Ectodermal cell (in vitro differentiated cells): ENCODE measurements around the gene TIPARP.

Source experiments
- H3K27ac ChIP-seq: 2 replicates; pipeline ENCODE4 v1.7.0; 2013; ENCODE audit warnings: mild to moderate bottlenecking, low read depth, low read length; ENCODE audit not compliant: insufficient read depth, poor library complexity, severe bottlenecking
- H3K27me3 ChIP-seq: 2 replicates; pipeline ENCODE4 v1.7.0; 2013; ENCODE audit warnings: mild to moderate bottlenecking, low read length; ENCODE audit not compliant: insufficient read depth, control insufficient read depth, poor library complexity, severe bottlenecking
- H3K36me3 ChIP-seq: one replicate; pipeline ENCODE4 v1.7.0; 2013; ENCODE audit warnings: low read length; ENCODE audit not compliant: control insufficient read depth, insufficient read depth
- H3K4me1 ChIP-seq: one replicate; pipeline ENCODE4 v1.7.0; 2013; ENCODE audit warnings: low read length; ENCODE audit not compliant: control insufficient read depth, insufficient read depth
- H3K4me3 ChIP-seq: 2 replicates; pipeline ENCODE4 v1.7.0; 2013; ENCODE audit warnings: low read depth, low read length, control low read depth; ENCODE audit not compliant: insufficient read depth
- H3K9me3 ChIP-seq: 2 replicates; pipeline ENCODE4 v1.7.0; 2013; ENCODE audit warnings: mild to moderate bottlenecking, low read length, moderate library complexity; ENCODE audit not compliant: control insufficient read depth
- WGBS, 2 experiments: methylation state at CpG; one replicate each; pipeline ENCODE4 v1.1.7; 2013; ENCODE audit warnings: missing lambda C conversion rate in 2 of 2; 5-methylcytosine and 5-hydroxymethylcytosine counted together

The TIPARP gene

DNA sequence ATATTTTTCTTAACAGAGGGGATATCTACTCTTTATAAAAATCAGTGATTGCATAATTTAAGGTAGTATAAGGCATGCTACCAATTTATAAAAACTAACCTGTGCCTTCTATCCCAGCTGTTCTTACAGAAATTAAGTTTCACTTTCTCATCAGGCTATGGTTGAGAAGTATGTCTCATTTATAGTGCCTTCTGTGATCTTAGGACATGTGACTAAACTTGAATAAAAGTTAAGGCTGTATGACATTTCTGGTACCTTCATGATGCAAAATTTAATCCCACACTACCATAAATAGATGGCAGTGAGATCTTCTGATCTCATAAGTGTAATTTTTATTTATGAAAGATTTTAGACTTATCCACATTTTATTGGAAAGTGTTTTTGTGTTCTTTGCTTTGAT is 12.6 kb downstream of the TIPARP start:
- peaks cover 3% of the 10 kb centered on the region for H3K4me1 ChIP-seq
- H3K4me3 ChIP-seq = no peak overlapping the region
- H3K27me3 ChIP-seq = no peaks in the 10 kb centered on the region
- no peaks in the 10 kb centered on the region for H3K36me3 ChIP-seq
- no peaks in the 10 kb centered on the region for H3K9me3 ChIP-seq
- no peak overlapping the region for H3K27ac ChIP-seq

DNA sequence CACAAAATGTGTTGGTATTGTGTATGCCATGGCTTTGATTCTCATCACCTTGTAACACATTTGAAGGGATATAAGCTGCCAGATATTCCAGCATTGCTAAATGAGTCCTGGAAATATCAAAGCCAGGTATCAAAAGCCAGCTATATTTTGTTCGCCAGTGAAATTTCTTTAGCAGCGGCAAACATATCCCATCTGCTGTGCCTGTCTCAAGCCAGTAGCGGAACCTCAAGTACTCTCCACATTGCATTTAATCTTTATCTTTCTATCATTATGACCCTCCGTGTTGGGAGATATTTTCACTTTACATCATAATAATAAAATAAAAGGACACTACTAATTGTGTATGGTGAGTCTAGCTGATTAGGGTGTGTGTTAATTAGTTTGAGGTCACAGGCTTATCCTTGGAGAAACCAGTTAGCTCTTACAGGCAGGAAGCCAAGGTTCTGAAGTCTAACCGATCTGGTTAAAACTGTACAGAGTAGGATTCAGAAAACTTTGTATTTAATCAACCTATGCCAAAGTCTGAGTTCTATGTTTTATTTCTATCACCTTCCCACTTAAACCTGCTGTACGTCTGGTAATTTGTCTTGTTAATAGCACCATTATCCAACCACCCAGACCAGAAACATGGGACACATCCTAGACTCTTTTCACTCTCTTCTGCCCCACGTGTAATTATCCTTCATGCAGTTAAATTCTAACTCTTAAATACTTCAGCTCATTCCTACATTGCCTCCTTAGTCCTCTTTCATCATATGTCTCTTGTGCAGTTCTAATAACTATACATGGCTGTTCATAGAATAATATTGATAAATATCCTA is 14.5 kb downstream of the TIPARP start:
- H3K27me3 ChIP-seq = no peaks in the 10 kb centered on the region
- no peak overlapping the region for H3K4me3 ChIP-seq
- H3K9me3 ChIP-seq = no peaks in the 10 kb centered on the region
- H3K27ac ChIP-seq = no peak overlapping the region
- peaks cover 3% of the 10 kb centered on the region for H3K4me1 ChIP-seq
- WGBS, 2 experiments = 95 to 97% methylated on average over 6 to 7 of the region's 7 CpGs
- H3K36me3 ChIP-seq = no peaks in the 10 kb centered on the region

DNA sequence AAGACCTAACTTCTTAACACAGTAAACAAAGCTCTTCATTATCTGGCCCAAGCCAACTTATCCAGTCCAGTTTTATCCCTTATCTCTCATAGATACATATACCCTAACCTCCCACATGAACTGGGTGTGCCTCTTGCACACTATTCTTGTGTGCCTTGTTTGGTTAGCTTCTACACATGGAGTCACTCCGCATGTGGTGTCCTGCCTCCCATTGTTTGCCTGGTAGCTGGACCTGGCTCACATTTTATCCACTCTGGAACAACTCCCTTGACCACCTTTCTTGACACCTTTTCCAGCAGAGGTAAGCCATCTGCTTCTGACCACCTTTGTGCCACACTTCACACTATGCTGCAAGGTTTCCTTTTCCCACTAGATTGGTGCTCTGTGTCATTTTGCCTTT is 15.2 kb downstream of the TIPARP start:
- H3K4me3 ChIP-seq = no peak overlapping the region
- no peaks in the 10 kb centered on the region for H3K36me3 ChIP-seq
- 0 to 1% methylated on average over 1 of the region's 1 CpG for WGBS, 2 experiments
- peaks cover 3% of the 10 kb centered on the region for H3K4me1 ChIP-seq
- no peak overlapping the region for H3K27ac ChIP-seq
- H3K9me3 ChIP-seq = no peaks in the 10 kb centered on the region
- no peaks in the 10 kb centered on the region for H3K27me3 ChIP-seq

- H3K4me3 ChIP-seq = no peak overlapping the region
- 57% methylated on average over 1 of the region's 1 CpG; no CpG with 5 or more reads in 1 of the 2 experiments for WGBS, 2 experiments
These were observed 17.5 kb downstream of the TIPARP start for GRCh38 chr3:156691920-156692319.

DNA sequence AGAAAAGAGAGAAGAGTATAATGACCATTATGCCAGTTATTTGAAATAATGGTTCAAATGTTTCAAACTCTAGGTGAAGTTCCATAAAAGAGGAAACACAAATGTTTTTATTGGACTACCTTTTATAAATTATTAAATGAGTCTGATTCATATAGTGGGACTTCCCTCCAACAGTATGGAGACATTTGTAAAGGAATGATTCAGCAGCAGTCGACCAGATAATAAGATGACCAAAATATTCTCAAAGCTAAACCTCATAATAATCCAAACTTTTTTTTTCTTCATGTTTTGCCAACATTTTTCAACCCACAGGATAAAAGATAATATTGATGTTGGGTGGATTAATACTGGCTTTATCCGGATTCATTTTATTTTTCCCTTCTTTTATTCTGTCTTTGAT is 18.8 kb downstream of the TIPARP start:
- H3K4me1 ChIP-seq = no peaks in the 10 kb centered on the region
- no peaks in the 10 kb centered on the region for H3K9me3 ChIP-seq
- WGBS, 2 experiments = 93% methylated on average over 2 of the region's 2 CpGs; no CpG with 5 or more reads in 1 of the 2 experiments
- no peak overlapping the region for H3K27ac ChIP-seq
- H3K4me3 ChIP-seq = no peak overlapping the region
- no peaks in the 10 kb centered on the region for H3K27me3 ChIP-seq
- peaks cover 9% of the 10 kb centered on the region for H3K36me3 ChIP-seq

More at GRCh38 chr3:156691920-156692319, 17.5 kb downstream of the TIPARP start:
- Histone ChIP-seq H3K4me1 (no peaks in the 10 kb centered on the region), H3K27ac (no peak overlapping the region), H3K27me3 (no peaks in the 10 kb centered on the region), H3K36me3 (no peaks in the 10 kb centered on the region), H3K9me3 (no peaks in the 10 kb centered on the region)

- no peaks in the 10 kb centered on the region for H3K27me3 ChIP-seq
- no peak overlapping the region for H3K4me3 ChIP-seq
- no peaks in the 10 kb centered on the region for H3K4me1 ChIP-seq
- H3K9me3 ChIP-seq = no peaks in the 10 kb centered on the region
- peaks cover 9% of the 10 kb centered on the region for H3K36me3 ChIP-seq
- no peak overlapping the region for H3K27ac ChIP-seq
These were observed 20.1 kb downstream of the TIPARP start for GRCh38 chr3:156694536-156694935.

DNA sequence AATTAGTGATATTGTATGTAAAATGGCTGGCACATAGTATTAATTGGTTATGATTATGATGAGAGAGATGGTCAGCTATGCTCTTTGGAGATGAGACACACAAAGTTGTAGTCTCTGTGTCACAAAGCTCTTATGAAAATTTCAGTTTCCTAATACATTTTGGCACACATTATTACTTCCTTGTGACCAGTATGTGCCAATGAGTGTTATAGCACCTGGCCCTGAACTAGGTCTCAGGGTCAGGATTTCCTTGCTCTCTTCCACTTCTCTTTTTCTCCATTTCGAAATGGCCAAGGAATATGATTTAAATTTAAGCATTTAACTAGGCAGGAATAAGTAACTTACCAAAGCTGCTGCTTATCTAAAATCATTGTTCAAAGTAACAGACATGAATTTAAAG is 28.0 kb downstream of the TIPARP start:
- H3K27me3 ChIP-seq = no peaks in the 10 kb centered on the region
- WGBS, 2 experiments = 86% methylated on average over 1 of the region's 1 CpG; no CpG with 5 or more reads in 1 of the 2 experiments
- no peaks in the 10 kb centered on the region for H3K4me1 ChIP-seq
- H3K27ac ChIP-seq = no peak overlapping the region
- H3K4me3 ChIP-seq = no peak overlapping the region
- no peaks in the 10 kb centered on the region for H3K9me3 ChIP-seq
- peaks cover 8% of the 10 kb centered on the region for H3K36me3 ChIP-seq

DNA sequence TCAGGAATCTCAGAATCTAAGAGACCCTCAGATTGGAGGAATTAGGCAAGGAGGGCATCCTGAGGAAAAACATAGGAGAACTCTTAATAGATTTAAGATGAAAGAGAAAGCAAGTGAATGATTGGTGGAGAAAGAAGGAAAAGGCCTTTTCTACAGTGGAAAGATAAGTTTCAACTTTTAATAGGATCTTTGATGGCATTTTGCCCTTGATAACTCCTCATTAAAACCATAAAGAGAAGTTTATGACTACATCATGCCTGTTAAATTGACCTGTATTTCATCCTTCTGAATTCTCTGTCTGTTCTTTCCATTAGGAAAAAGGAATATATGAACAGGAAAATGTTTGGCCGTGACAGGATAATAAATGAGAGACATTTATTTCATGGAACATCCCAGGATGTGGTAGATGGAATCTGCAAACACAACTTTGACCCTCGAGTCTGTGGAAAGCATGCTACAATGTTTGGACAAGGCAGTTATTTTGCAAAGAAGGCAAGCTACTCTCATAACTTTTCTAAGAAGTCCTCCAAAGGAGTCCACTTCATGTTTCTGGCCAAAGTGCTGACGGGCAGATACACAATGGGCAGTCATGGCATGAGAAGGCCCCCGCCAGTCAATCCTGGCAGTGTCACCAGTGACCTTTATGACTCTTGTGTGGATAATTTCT is 30.1 kb downstream of the TIPARP start:
- Histone ChIP-seq H3K9me3 (no peaks in the 10 kb centered on the region), H3K4me3 (no peak overlapping the region), H3K36me3 (peaks cover 3% of the 10 kb centered on the region), H3K27me3 (no peaks in the 10 kb centered on the region), H3K27ac (no peak overlapping the region), H3K4me1 (no peaks in the 10 kb centered on the region)
- 93 to 97% methylated on average over 4 of the region's 4 CpGs for WGBS, 2 experiments

DNA sequence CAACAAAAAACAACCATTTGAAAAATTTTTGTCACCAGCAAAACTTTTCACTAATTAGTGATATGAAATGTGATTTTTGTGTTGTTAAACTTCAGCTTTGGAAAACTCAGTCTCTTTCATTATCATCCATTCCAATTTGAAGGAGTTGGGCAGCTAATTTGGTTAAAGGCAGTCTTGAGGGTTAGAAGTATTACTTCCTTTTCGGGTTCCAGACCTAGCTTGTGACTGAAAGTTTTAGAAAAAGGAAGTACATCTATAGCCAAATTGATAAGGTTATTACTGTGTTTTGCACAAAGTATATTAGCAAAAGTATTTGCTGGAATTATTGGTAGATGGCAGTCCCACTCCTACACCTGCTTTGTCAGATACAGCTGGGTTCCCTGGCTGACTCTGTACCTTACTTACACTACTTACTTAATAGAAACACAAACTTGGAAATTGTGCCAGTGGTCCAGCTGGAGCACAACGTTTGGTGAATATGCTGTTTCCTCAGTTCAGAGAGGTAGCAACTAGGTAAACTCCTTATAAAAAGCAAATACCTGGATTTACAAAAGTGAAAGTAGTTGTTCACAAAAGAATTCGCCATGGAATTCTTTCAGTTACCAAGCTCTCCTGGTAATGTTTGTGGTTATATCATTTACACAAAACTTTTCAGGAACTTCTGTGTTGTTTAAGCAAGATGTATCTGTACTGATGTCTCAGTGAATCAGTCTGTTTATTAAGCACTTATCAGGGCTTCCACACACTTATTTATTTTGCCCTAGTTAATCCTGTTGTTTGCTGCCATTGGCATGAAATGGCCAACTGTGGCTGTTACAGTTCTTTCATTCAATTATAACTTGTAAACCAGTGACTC is 31.6 kb downstream of the TIPARP start:
- WGBS, 2 experiments = 92 to 96% methylated on average over 2 to 3 of the region's 3 CpGs
- no peak overlapping the region for H3K4me3 ChIP-seq
- H3K4me1 ChIP-seq = no peaks in the 10 kb centered on the region
- H3K27ac ChIP-seq = no peak overlapping the region
- H3K36me3 ChIP-seq = peaks cover 3% of the 10 kb centered on the region
- no peaks in the 10 kb centered on the region for H3K9me3 ChIP-seq
- H3K27me3 ChIP-seq = no peaks in the 10 kb centered on the region

DNA sequence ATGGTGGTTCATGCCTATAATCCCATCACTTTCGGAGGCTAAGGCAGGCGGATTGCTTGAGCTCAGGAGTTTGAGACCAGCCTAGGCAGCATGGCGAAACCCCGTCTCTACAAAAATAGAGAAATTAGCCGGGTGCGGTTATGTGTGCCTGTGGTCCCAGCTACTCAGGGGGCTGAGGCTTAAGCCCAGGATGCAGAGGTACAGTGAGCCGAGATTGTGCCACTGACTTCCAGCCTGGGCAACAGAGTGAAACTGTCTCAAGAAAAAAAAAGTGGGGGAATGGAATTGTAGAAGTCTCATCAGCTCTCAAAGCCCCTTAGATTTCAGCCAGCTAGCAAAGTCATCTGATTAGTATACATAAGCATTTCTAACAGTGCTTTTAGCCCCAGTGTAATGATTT is 33.2 kb downstream of the TIPARP start:
- Histone ChIP-seq H3K4me1 (no peaks in the 10 kb centered on the region), H3K9me3 (no peaks in the 10 kb centered on the region), H3K27me3 (no peaks in the 10 kb centered on the region), H3K27ac (no peak overlapping the region), H3K36me3 (peaks cover 3% of the 10 kb centered on the region), H3K4me3 (no peak overlapping the region)
- 93 to 94% methylated on average over 7 of the region's 7 CpGs for WGBS, 2 experiments
